Activated T-helper 1 cell treated with Interleukin-2 at 50 U/mL for 16 hours (primary cell): Measurements from ENCODE around the gene SS18L1.
"Not testable (repeated sequence)": the region's sequence is repeated elsewhere in the genome, so short reads cannot be mapped to it uniquely, and the experiment has no call there.

Experiments
- DNase-seq: peaks from one replicate; pipeline ENCODE4 v3.0.0-alpha.2; 2020; ENCODE audit warnings: low read depth

Gene SS18L1

GRCh38 chr20:62137478-62138203 lies 5.9 kb upstream of the SS18L1 start:
- no peak for DNase-seq

DNA sequence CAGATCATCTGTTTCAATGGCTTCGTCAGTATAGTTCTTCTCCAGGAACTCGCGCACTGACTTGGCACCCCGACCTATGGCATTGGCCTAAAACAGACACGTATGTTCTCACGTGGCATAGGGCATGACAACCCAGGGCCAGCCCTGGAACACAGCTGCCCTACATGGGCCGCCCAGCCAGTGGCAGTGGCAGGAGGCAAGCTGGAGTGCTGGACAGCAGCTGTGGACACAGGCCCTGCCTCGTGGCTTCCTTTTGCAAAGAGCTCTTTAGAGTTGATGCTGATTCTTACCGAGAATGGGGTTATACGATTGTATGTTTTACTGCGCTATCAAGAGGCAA lies 5.4 kb upstream of the SS18L1 start:
- no peak for DNase-seq

GRCh38 chr20:62138912-62139311 lies 4.7 kb upstream of the SS18L1 start:
- DNase-seq = no peak

GRCh38 chr20:62139636-62140035 lies 3.9 kb upstream of the SS18L1 start:
- no peak for DNase-seq

DNA sequence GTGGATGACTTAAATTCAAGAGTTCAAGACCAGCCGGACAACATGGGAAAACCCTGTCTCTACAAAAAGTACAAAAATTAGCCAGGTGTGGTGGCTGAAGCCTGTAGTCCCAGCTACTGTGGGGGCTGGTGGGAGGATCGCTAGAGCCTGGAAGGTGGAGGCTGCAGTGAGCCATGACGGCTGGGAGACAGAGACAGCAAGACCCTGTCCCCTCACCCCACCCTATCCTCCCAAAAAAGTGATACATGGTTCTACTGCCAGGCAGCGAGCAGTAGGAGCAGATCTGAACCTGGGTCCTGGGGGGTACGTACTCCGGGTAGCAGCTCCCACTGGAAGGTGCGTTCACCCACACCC lies 2.5 kb upstream of the SS18L1 start:
- no peak for DNase-seq

GRCh38 chr20:62141397-62142251 lies 1.9 kb upstream of the SS18L1 start:
- DNase-seq = no peak

- no peak for DNase-seq
Measured at GRCh38 chr20:62142252-62143080, 1.1 kb upstream of the SS18L1 start.

- DNase-seq = no peak
Measured at GRCh38 chr20:62143957-62144825, 622 bp downstream of the SS18L1 start.

DNA sequence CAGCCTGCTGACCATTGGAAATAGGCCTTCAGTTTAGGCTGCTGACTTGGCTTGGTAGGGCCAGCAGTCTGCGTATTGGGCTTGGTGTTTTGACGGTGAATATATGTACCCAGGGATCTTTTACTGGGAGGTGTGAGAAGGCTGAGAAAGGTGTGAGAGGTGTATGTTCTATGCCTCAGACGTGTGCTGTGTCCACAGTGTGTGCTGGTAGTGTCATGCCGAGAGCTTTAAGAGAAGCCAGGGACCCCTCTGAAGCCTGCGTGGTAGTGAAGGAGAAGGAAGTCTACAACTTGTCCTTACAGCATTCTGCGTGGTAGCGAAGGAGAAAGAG lies 2.1 kb downstream of the SS18L1 start:
- DNase-seq = no peak

DNA sequence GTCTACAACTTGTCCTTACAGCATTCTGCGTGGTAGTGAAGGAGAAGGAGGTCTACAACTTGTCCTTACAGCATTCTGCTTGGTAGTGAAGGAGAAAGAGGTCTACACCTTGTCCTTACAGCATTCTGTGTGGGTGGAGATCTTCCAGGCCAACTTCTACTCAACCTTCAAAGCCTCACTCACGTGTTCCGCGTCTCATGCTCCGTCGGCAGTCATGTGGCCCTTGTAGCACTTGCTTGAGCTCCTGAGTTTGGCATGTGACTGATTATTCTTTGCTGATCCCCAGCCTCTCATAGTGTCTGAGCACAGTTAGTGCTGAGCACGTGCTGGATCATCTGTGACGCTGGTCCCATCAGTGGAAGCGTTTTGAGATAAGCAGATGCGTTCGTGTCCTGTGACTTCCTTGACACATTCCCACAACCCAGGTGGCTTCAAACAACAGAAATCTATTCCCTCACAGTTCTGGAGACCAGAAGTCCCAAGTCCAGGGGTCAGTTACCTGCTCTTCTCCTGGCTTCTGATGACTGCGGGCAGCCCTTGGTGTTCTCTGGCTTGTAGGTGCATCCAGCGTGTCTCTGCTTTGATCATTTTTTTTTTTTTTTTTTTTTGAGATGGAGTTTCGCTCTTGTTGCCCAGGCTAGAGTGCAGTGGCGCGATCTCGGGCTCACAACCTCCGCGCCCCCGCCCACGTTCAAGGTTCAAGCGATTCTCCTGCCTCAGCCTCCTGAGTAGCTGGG lies 2.6 kb downstream of the SS18L1 start:
- DNase-seq = no peak

DNA sequence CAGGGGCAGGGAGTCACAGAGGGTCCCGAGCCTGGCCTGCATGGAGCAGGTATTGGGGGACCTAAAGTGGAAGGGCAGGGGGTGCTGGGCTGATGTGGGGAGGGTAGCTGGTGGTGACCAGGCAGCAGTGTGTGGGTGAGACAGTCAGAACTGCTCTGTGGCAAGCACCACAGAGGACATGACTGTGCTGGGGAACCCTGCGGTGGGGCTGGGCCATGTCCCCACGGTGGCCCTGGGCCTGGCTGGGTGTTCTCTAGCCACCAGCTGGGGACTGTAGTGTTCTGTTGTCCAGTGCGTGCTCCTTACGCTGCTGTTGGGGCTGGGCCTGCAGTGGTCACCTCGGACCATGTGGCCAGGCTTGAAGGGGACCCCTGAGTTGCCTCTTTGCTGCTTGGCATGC lies 3.6 kb downstream of the SS18L1 start:
- no peak for DNase-seq

DNA sequence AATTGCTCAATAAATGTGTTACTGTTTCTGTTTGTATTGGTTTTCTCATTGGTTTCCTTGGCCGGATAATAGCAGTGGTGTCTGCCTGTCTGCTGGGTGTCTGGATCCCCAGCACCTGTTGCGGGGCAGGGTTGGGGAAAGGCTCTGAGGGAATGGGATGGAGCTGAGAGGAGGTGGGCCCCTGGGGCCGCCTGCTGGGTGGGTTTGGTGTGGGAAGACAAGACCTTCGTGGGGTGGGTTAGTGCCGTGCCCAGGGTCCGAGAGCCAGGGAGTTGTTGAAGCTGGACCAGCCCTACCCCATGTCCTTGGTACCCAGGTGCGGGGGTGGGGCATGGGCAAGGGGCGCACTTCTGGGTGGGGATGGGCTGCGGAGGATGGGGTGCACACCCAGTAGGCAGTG lies 4.0 kb downstream of the SS18L1 start:
- no peak for DNase-seq

DNA sequence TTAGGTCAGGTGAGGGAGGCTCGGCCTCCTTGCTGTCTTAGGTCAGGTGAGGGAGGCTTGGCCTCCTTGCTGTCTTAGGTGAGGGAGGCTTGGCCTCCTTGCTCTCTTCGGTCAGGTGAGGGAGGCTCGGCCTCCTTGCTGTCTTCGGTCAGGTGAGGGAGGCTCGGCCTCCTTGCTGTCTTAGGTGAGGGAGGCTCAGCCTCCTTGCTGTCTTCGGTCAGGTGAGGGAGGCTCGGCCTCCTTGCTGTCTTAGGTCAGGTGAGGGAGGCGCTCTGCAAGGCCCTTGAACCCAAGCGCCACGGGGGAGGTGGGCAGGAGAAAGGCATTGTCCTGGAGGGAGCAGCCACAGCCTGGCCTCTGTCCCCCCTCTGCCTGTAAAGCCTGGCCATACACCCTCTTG lies 4.8 kb downstream of the SS18L1 start:
- not testable (repeated sequence) for DNase-seq

GRCh38 chr20:62148908-62149314 lies 5.3 kb downstream of the SS18L1 start:
- DNase-seq = no peak

- no peak for DNase-seq
Measured at GRCh38 chr20:62149532-62150309, 6.2 kb downstream of the SS18L1 start.

DNA sequence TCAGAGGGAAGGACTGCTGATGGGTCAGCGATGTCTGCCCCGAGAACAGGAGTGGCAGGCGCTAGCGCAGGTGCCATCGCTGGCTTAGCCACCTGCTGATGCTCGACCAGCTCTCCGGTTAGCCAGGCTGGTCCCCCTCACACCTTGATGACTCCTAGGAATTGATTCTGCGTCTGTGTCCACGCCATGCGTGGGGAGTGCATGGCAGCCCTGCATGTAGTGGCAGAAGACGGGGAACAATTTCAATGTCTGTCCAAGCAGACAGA lies 6.7 kb downstream of the SS18L1 start:
- no peak for DNase-seq

DNA sequence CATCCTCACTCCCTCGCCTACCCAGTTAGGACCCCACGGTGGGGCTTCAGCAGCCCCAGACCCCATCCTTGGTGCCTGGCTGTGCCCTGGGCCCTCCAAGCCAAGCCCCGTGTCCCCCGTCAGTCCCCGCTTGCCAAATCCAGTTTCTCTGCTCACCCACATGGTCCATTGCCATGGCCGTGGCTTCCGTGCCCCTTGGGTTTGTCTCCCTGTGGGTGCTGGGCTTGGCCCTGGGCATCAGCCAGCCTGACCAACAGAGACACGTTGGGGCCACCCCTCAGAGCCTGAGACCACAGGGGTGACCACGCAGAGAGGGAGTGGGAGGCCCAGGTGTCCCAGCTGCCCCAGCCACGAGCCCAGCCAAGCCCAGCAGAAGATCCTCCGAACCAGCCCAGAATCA lies 7.7 kb downstream of the SS18L1 start:
- DNase-seq = no peak

DNA sequence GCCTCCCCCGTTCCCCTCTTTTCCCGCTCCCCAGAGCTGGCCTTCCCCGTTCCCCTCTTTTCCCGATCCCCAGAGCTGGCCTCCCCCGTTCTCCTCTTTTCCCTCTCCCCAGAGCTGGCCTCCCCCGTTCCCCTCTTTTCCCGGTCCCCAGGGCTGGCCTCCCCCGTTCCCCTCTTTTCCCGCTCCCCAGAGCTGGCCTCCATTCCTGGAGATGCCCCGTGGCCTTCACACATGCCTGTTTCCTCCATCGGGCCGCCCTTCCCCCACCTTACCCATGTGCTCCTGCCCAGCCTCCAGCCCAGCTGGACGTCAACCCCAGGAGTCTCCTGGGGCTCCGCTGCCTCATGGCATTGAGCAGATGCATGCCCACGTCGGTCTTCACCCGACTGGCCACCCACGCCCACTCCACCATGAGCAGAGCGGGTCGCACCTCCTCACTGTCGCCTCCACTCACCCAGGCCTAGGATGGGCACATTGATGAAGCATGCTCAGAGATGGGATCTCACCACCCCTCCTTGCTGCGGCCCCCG lies 8.3 kb downstream of the SS18L1 start:
- no peak for DNase-seq

- DNase-seq = no peak
Measured at GRCh38 chr20:62155428-62156253, 12.1 kb downstream of the SS18L1 start.

- no peak for DNase-seq
Measured at GRCh38 chr20:62156254-62156556, 12.6 kb downstream of the SS18L1 start.
